SJSA1 (cell line): ENCODE measurements around the gene FAR2. TPM values are rescaled to one million over a fixed set of nuclear protein-coding genes. Genes with fewer than 3 reads are reported as not detected.
A peak's percentile ranks its signal among the peaks of the same experiment; 100 is the strongest.

Source experiments
- DNase-seq, 2 experiments: peaks; one replicate each; pipeline ENCODE4 v3.0.0-alpha.2; 2015 to 2020; ENCODE audit warnings: low spot score in 2 of 2, low read depth in 1 of 2
- H3K27ac ChIP-seq: fragments of 250-450 bp; sonication (Bioruptor Pico); 2 replicates; pipeline ENCODE4 v1.5.1; 2020; ENCODE audit warnings: mild to moderate bottlenecking, moderate library complexity
- H3K27me3 ChIP-seq: fragments of 250-450 bp; sonication (Bioruptor Pico); replicated peaks from 2 replicates; pipeline ENCODE4 v1.5.1; 2020; ENCODE audit warnings: mild to moderate bottlenecking, moderate library complexity
- H3K36me3 ChIP-seq: fragments of 250-450 bp; sonication (Bioruptor Pico); 2 replicates; pipeline ENCODE4 v1.5.1; 2020; ENCODE audit warnings: mild to moderate bottlenecking
- H3K4me1 ChIP-seq: fragments of 250-450 bp; sonication (Bioruptor Pico); replicated peaks from 2 replicates; pipeline ENCODE4 v1.6.1; 2021; ENCODE audit warnings: mild to moderate bottlenecking
- H3K4me3 ChIP-seq: fragments of 250-450 bp; sonication (Bioruptor Pico); 2 replicates; pipeline ENCODE4 v1.5.1; 2020; ENCODE audit warnings: mild to moderate bottlenecking
- H3K9me3 ChIP-seq: fragments of 250-450 bp; sonication (Bioruptor Pico); replicated peaks from 2 replicates; pipeline ENCODE4 v1.5.1; 2020; ENCODE audit warnings: mild to moderate bottlenecking
- total RNA-seq: library from RNA; depleted of rRNA; stranded (reverse); fragments of >200 nt; shearing (Covaris generic); gene quantifications from 2 replicates; pipeline ENCODE4 v1.2.3, GENCODE V29; 2014

Gene FAR2
- total RNA-seq, 1 experiment from 2014 or later, result 1.7 TPM

DNA sequence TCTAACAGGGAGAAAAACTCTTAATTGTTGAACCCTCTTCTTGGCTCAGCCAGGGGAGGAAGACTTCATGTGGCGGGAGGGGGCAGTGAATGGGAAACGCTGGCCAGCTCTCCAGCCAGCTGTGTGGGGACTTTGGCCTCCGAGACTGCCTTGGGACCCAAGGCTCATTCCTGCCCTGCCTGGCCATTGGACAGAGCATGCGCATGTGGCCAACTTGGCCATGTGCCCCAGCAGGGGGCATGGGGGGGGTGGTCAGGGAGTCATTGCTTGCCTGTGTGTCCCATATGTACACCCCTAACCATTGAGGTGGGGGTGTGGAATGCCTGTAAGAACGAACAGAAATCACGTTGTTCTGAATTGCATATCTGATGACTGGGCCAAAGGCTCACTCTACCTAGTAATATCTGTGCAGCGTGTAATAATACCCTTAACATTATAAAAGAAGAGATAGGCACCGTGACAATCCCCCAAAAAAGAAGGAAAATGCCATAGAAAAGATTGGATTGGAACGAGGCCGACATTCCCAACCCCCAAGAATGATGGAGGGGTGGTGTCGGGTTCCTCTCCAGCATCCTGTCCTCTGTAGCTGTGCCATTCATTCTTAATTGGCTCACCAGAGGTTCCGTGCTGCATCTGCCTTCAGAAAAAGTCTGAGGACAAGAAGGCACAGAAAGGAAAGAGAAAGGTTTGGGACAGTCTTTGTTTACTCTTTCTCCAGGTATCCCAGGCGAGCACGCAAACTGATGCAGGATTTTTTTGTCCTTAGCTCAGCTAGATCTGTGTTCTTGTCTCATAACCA, 3.5 kb upstream of the FAR2 start:
- no peak overlapping the region for H3K27ac ChIP-seq
- no peaks in the 10 kb centered on the region; the same call in 1 of the 2 replicates for H3K27me3 ChIP-seq
- no peak for DNase-seq
- H3K9me3 ChIP-seq, result no peaks in the 10 kb centered on the region; the same call in 1 of the 2 replicates
- no peaks in the 10 kb centered on the region for H3K36me3 ChIP-seq
- H3K4me3 ChIP-seq, result no peak overlapping the region
- H3K4me1 ChIP-seq, result peaks cover 3% of the 10 kb centered on the region

DNA sequence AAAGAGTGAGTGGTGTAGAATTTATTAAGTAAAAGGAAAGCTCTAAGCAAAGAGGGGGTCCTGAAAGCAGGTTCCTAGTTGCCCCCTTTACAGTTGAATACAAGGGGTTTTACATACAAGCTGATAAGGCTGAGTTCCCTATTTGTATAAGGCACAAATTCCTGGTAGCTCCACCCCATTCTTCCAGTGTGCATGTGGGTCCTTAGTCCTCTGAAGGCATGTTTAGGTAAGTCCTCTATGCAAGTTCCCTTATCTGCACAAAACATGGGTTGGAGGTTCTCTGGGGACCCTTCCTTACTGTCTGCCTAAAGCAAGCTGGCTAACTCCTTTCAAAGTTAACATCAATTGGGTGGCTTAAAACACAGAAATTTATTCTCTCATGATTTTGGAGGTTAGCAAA, 2.9 kb upstream of the FAR2 start:
- Histone ChIP-seq H3K27me3 (no peaks in the 10 kb centered on the region; the same call in 1 of the 2 replicates), H3K36me3 (no peaks in the 10 kb centered on the region), H3K27ac (no peak overlapping the region), H3K4me3 (no peak overlapping the region), H3K4me1 (peaks cover 3% of the 10 kb centered on the region), H3K9me3 (no peaks in the 10 kb centered on the region; the same call in 1 of the 2 replicates)
- no peak for DNase-seq

- Histone ChIP-seq H3K4me3 (peak overlapping the region; percentile 63), H3K27me3 (no peaks in the 10 kb centered on the region; the same call in 1 of the 2 replicates), H3K4me1 (peaks cover 3% of the 10 kb centered on the region), H3K36me3 (no peaks in the 10 kb centered on the region), H3K9me3 (no peaks in the 10 kb centered on the region; the same call in 1 of the 2 replicates), H3K27ac (no peak overlapping the region)
- peak in 1 of 2 experiments; percentile 5 for DNase-seq
Observed at GRCh38 chr12:29147731-29148595, 1.1 kb upstream of the FAR2 start.

GRCh38 chr12:29148596-29148910, 525 bp upstream of the FAR2 start:
- Histone ChIP-seq H3K4me1 (peaks cover 3% of the 10 kb centered on the region), H3K9me3 (no peaks in the 10 kb centered on the region; the same call in 1 of the 2 replicates), H3K27ac (peak overlapping the region; percentile 36; the same call in 1 of the 2 replicates), H3K36me3 (no peaks in the 10 kb centered on the region), H3K4me3 (peak overlapping the region; percentile 63), H3K27me3 (no peaks in the 10 kb centered on the region; the same call in 1 of the 2 replicates)
- no peak for DNase-seq

GRCh38 chr12:29149691-29150281, 708 bp downstream of the FAR2 start:
- H3K4me1 ChIP-seq, result peaks cover 3% of the 10 kb centered on the region
- H3K27me3 ChIP-seq, result no peaks in the 10 kb centered on the region; the same call in 1 of the 2 replicates
- peak overlapping the region; percentile 63 for H3K4me3 ChIP-seq
- no peaks in the 10 kb centered on the region; the same call in 1 of the 2 replicates for H3K9me3 ChIP-seq
- no peak for DNase-seq
- no peak overlapping the region for H3K27ac ChIP-seq
- H3K36me3 ChIP-seq, result no peaks in the 10 kb centered on the region

DNA sequence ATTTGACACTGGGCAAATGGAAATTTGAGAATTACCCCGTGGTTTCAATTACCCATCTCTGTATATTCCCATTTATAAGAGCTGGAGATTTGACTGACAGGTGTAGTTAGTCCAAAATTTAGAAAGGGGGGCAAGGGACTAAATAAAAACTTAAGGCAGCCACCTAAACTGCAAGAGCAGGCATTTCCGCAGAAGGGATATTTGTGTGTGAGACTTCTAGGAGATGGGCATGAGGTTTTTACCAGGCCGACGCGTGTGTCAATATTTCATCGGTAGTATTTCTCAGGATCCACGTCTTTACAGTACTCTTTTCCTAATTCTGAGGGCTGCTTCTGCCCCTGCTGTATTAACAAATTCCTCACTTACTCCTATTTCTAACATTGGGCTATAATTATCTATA, 1.4 kb downstream of the FAR2 start:
- H3K27ac ChIP-seq, result no peak overlapping the region
- no peak overlapping the region for H3K4me3 ChIP-seq
- DNase-seq, result no peak
- peaks cover 3% of the 10 kb centered on the region for H3K4me1 ChIP-seq
- H3K27me3 ChIP-seq, result no peaks in the 10 kb centered on the region; the same call in 1 of the 2 replicates
- no peaks in the 10 kb centered on the region for H3K36me3 ChIP-seq
- no peaks in the 10 kb centered on the region; the same call in 1 of the 2 replicates for H3K9me3 ChIP-seq

GRCh38 chr12:29152223-29152868, 3.3 kb downstream of the FAR2 start:
- H3K9me3 ChIP-seq, result no peaks in the 10 kb centered on the region; the same call in 1 of the 2 replicates
- no peak for DNase-seq

DNA sequence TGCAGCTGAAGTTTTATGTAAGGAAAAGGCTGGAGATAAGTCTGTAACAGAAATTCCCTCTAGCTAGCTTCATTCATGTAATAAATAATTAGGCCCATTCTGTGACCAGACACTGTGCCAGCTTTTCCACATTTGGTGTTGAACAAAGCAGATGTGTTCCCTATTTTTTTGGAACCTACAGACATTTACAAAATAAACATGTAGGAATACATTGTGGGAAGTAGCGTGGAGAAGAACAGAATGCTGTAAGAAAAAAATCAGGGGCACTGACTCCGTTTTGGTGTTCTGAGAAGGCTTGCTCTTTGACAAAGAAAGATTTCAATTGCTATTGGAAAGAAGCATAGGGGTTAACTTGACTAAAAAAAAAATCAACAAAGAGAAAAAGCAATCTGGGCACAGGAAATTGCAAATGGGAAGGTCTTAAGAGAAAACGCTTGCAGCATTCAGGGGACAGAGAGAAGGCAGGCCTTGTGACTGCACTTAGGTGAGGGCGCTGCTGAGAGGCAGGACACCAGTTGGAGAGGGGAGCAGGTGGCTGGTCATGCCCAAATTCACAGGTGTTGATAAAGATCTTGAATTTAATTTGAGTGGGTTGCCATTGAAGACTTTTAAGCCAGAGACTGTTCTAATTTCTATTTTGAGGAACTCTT, 4.0 kb downstream of the FAR2 start:
- H3K27me3 ChIP-seq, result no peaks in the 10 kb centered on the region
- H3K4me1 ChIP-seq, result peaks cover 3% of the 10 kb centered on the region
- H3K9me3 ChIP-seq, result no peaks in the 10 kb centered on the region; the same call in 1 of the 2 replicates
- no peak overlapping the region for H3K4me3 ChIP-seq
- DNase-seq, result no peak
- H3K36me3 ChIP-seq, result no peaks in the 10 kb centered on the region
- H3K27ac ChIP-seq, result no peak overlapping the region

More at GRCh38 chr12:29152223-29152868, 3.3 kb downstream of the FAR2 start:
- H3K27ac ChIP-seq, result no peak overlapping the region
- H3K4me3 ChIP-seq, result no peak overlapping the region
- H3K36me3 ChIP-seq, result no peaks in the 10 kb centered on the region
- no peaks in the 10 kb centered on the region; the same call in 1 of the 2 replicates for H3K27me3 ChIP-seq
- peaks cover 3% of the 10 kb centered on the region for H3K4me1 ChIP-seq

DNA sequence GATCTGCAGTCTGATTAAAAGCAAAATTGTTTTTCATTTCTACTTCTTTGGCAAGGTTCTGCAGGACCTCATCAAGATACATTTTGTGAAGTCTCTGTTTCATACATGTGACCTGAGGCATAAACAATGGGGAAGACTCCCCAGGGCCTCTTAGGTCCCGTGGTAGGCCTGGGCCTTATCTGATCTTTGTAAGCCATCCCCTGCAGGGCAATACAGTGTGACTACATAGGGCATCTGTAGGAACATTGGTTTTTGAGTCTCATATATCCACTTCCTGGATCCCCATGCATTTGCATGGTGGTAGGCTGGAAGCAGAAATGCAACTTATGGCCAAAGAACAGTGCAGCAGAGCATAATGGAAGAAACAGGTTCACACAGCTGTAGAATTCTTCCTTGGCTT, 6.0 kb downstream of the FAR2 start:
- no peak for DNase-seq
- Histone ChIP-seq H3K4me1 (no peaks in the 10 kb centered on the region), H3K9me3 (no peaks in the 10 kb centered on the region), H3K4me3 (no peak overlapping the region), H3K36me3 (no peaks in the 10 kb centered on the region), H3K27ac (no peak overlapping the region), H3K27me3 (no peaks in the 10 kb centered on the region)

GRCh38 chr12:29157486-29157946, 8.4 kb downstream of the FAR2 start:
- no peaks in the 10 kb centered on the region for H3K4me1 ChIP-seq
- no peak for DNase-seq
- no peaks in the 10 kb centered on the region for H3K36me3 ChIP-seq
- no peak overlapping the region for H3K27ac ChIP-seq
- no peaks in the 10 kb centered on the region for H3K27me3 ChIP-seq
- no peak overlapping the region for H3K4me3 ChIP-seq
- no peaks in the 10 kb centered on the region for H3K9me3 ChIP-seq

GRCh38 chr12:29158115-29158763, 9.2 kb downstream of the FAR2 start:
- H3K4me1 ChIP-seq, result no peaks in the 10 kb centered on the region
- no peaks in the 10 kb centered on the region for H3K9me3 ChIP-seq
- no peak overlapping the region for H3K4me3 ChIP-seq
- H3K27ac ChIP-seq, result no peak overlapping the region
- H3K27me3 ChIP-seq, result no peaks in the 10 kb centered on the region
- no peaks in the 10 kb centered on the region for H3K36me3 ChIP-seq
- DNase-seq, result no peak

DNA sequence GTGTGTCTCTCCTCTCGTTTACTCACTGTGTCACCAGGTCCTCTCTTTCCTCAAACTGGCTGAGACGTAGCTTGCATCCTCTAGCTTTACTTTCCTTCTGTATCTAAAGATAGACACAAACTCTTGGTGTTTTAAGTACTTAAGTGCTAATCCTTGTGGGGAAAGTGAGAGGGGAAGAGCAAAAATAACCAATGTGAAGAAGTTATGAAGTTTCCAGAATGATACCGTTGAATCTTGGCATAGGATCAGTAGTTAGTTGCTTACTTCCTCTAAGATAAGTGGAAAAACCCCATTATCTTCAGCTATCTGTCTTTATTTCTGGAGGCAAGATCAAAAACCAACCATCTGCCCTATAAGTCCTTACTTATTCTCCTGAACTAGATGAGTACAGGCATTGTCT, 10.6 kb downstream of the FAR2 start:
- Histone ChIP-seq H3K4me1 (peaks cover 5% of the 10 kb centered on the region), H3K9me3 (no peaks in the 10 kb centered on the region), H3K4me3 (no peak overlapping the region), H3K36me3 (no peaks in the 10 kb centered on the region), H3K27ac (no peak overlapping the region), H3K27me3 (no peaks in the 10 kb centered on the region)
- DNase-seq, result no peak
